Fibroblast of lung (primary cell): ENCODE measurements around the gene NOSTRIN. TPM values are rescaled to one million over a fixed set of nuclear protein-coding genes. Genes with fewer than 3 reads are reported as not detected.

ENCODE experiments used
- DNase-seq, 2 donors: peaks; one replicate each; pipeline versions ENCODE4 v3.0.0 to v3.0.0-alpha.2; 2010; ENCODE audit warnings: low read depth in 2 of 2
- H2AFZ ChIP-seq: 2 replicates; pipeline ENCODE4 v1.5.1; 2012; ENCODE audit warnings: low read length, control low read depth, inconsistent platforms
- H3K27ac ChIP-seq: 2 replicates; pipeline ENCODE4 v1.5.1; 2011; ENCODE audit warnings: low read length, control low read depth; ENCODE audit not compliant: insufficient read depth
- H3K27me3 ChIP-seq: 2 replicates; pipeline ENCODE4 v1.5.1; 2011; ENCODE audit warnings: mild to moderate bottlenecking, low read length; ENCODE audit not compliant: control insufficient read depth, insufficient read depth
- H3K36me3 ChIP-seq: 2 replicates; pipeline ENCODE4 v1.5.1; 2011; ENCODE audit warnings: low read length; ENCODE audit not compliant: control insufficient read depth, insufficient read depth
- H3K4me1 ChIP-seq: 2 replicates; pipeline ENCODE4 v1.5.1; 2011; ENCODE audit warnings: low read length; ENCODE audit not compliant: control insufficient read depth, insufficient read depth; ENCODE audit errors: extremely low read depth
- H3K4me2 ChIP-seq: 2 replicates; pipeline ENCODE4 v1.5.1; 2011; ENCODE audit warnings: low read length, control low read depth; ENCODE audit not compliant: insufficient read depth; ENCODE audit errors: extremely low read depth
- H3K4me3 ChIP-seq, 4 experiments: fragments of 200-600 bp in 1 of 4; sonication (generic) in 1 of 4; replicated peaks in 1 of 4; 2 replicates each; pipeline ENCODE4 v1.5.1; 2011 to 2016; ENCODE audit warnings: low read length in 4 of 4, low read depth in 3 of 4, mild to moderate bottlenecking in 3 of 4, control low read depth in 2 of 4, inconsistent platforms in 1 of 4, mixed read lengths in 1 of 4; ENCODE audit not compliant: insufficient read depth in 1 of 4; ENCODE audit errors: control extremely low read depth in 1 of 4
- H3K79me2 ChIP-seq: 2 replicates; pipeline ENCODE4 v1.5.1; 2012; ENCODE audit warnings: mild to moderate bottlenecking, low read length, inconsistent platforms; ENCODE audit not compliant: control insufficient read depth, insufficient read depth
- H3K9ac ChIP-seq: 2 replicates; pipeline ENCODE4 v1.5.1; 2011; ENCODE audit warnings: mild to moderate bottlenecking, low read length, control low read depth; ENCODE audit not compliant: insufficient read depth
- H3K9me3 ChIP-seq: 2 replicates; pipeline ENCODE4 v1.5.1; 2012; ENCODE audit warnings: low read depth, low read length; ENCODE audit not compliant: control insufficient read depth, insufficient read depth
- H4K20me1 ChIP-seq: 2 replicates; pipeline ENCODE4 v1.5.1; 2011; ENCODE audit warnings: low read length; ENCODE audit not compliant: control insufficient read depth, insufficient read depth; ENCODE audit errors: extremely low read depth
- EZH2 ChIP-seq: IDR thresholded peaks from 2 replicates; pipeline ENCODE4 v1.5.1; 2012; ENCODE audit warnings: low read length, control low read depth, mild to moderate bottlenecking; ENCODE audit errors: missing control alignments
- polyA plus RNA-seq, 2 donors: library from polyadenylated mRNA; depleted of rRNA in 1 of 2; stranded (reverse) in 1 of 2; unstranded in 1 of 2; fragments of >200 nt; gene quantifications; 2 replicates each; pipeline ENCODE4 v1.2.1, GENCODE V29; 2011 to 2012; ENCODE audit warnings: missing spikeins in 1 of 2
- total RNA-seq: library from RNA; depleted of rRNA; stranded (reverse); fragments of >200 nt; gene quantifications from 2 replicates; pipeline ENCODE4 v1.2.1, GENCODE V29; 2014
- TF ChIP-seq, protein P1 (sequence below), 2 donors: IDR thresholded peaks in 1 of 2; conservative IDR thresholded peaks in 1 of 2; 1 replicate in 1 of 2; 2 replicates in 1 of 2; pipeline ENCODE4 v1.5.1; 2011 to 2012; ENCODE audit warnings: low read length in 2 of 2, control low read depth in 1 of 2, inconsistent platforms in 1 of 2, low read depth in 1 of 2, mild to moderate bottlenecking in 1 of 2

The NOSTRIN gene
- total and polyA plus RNA-seq, 2 donors (not counting 1 experiment from before 2014, with no cell fraction given) = 0.50 to 1.3 TPM

DNA sequence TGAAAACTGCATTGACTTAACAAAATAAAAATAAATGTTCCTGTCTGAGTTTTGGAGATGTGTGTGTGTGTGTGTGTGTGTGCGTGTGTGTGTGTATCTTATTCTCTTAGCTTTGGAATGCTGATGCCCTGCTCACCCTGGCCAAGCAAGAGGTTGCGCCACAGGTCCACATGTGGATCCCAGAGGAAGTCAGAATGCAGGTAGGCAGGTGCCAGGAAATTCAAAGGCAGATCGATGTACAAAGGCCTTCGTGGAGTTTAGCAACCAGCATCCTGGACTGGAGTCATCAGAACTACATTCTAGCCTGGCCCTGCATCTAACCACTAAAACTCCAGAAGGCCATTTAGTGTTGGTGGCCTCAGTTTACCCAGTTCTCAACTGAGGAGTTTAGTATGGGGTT, 111.1 kb downstream of the NOSTRIN start:
- H3K4me3 ChIP-seq = no peak overlapping the region
- H3K4me2 ChIP-seq = no peak overlapping the region

More for the DNA sequence above, 111.1 kb downstream of the NOSTRIN start:
- no peaks in the 10 kb centered on the region for H4K20me1 ChIP-seq
- no peaks in the 10 kb centered on the region for H3K9me3 ChIP-seq
- no peaks in the 10 kb centered on the region for H3K4me1 ChIP-seq
- H3K79me2 ChIP-seq = no peaks in the 10 kb centered on the region
- H3K27me3 ChIP-seq = peaks cover 9% of the 10 kb centered on the region
- TF ChIP-seq EZH2 = no peak
- TF ChIP-seq, protein P1, sequence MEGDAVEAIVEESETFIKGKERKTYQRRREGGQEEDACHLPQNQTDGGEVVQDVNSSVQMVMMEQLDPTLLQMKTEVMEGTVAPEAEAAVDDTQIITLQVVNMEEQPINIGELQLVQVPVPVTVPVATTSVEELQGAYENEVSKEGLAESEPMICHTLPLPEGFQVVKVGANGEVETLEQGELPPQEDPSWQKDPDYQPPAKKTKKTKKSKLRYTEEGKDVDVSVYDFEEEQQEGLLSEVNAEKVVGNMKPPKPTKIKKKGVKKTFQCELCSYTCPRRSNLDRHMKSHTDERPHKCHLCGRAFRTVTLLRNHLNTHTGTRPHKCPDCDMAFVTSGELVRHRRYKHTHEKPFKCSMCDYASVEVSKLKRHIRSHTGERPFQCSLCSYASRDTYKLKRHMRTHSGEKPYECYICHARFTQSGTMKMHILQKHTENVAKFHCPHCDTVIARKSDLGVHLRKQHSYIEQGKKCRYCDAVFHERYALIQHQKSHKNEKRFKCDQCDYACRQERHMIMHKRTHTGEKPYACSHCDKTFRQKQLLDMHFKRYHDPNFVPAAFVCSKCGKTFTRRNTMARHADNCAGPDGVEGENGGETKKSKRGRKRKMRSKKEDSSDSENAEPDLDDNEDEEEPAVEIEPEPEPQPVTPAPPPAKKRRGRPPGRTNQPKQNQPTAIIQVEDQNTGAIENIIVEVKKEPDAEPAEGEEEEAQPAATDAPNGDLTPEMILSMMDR (conservative IDR thresholded peaks at IDR 0.05 in 1 of 2, IDR thresholded peaks at IDR 0.05 in 1 of 2; ENCODE audit: low read depth in 1 of 2, low read length in 2 of 2) = no peak
- no peak overlapping the region for H2AFZ ChIP-seq
- DNase-seq = no peak
- H3K36me3 ChIP-seq = no peaks in the 10 kb centered on the region
- no peak overlapping the region for H3K27ac ChIP-seq
- no peak overlapping the region for H3K9ac ChIP-seq

Other genes starting within 250 kb of the NOSTRIN start
- gene SPC25, start 87.8 kb downstream of the NOSTRIN start, total RNA-seq = 0.99 TPM in 1 of 2 replicates, not detected in the other
- gene SPC25, start 87.8 kb downstream of the NOSTRIN start, polyA plus RNA-seq = 4.8 and 21.6 TPM in 2 replicates
- gene G6PC2, start 98.7 kb downstream of the NOSTRIN start, total RNA-seq = not detected in 2 replicates
- not detected in 2 replicates for gene G6PC2, start 98.7 kb downstream of the NOSTRIN start, polyA plus RNA-seq
- not detected in 2 replicates for gene ABCB11, start 228.7 kb downstream of the NOSTRIN start, total RNA-seq
- gene ABCB11, start 228.7 kb downstream of the NOSTRIN start, polyA plus RNA-seq = not detected in 2 replicates